GM12878 (cell line): ENCODE measurements around the gene BNC2. TPM values are rescaled to one million over a fixed set of nuclear protein-coding genes. Genes with fewer than 3 reads are reported as not detected.

Source experiments
- ATAC-seq: fragments of 200-7000 bp; cut with Tn5 transposase; 3 replicates; pipeline ENCODE4 v1.9.1; 2020; ENCODE audit warnings: mild to moderate bottlenecking, moderate library complexity
- BruUV-seq: library from RNA; stranded (reverse); fragments of 400-500 nt; replicated peaks from 2 replicates; lab custom pipeline; 2021; lab: Mats Ljungman, UMichigan
- CTCF ChIA-PET: fragments of 300-600 bp; sonication (Branson Sonifier 250); formaldehyde crosslinking; extraction: SDS; loops from one replicate; lab custom pipeline; 2021; ENCODE audit warnings: inconsistent platforms; lab: Yijun Ruan, JAX
- POLR2A ChIA-PET: fragments of 350-600 bp; formaldehyde crosslinking; extraction: SDS; loops from one replicate; lab custom pipeline; 2021; ENCODE audit warnings: inconsistent platforms; lab: Charles Lee
- RAD21 ChIA-PET: fragments of 300-600 bp; sonication (Branson Sonifier 250); formaldehyde crosslinking; loops from one replicate; lab custom pipeline; 2023; ENCODE audit warnings: antibody characterized with exemption; ENCODE audit not compliant: unreplicated experiment; lab: Charles Lee
- SMC1A ChIA-PET: fragments of 300-600 bp; sonication (Branson Sonifier 250); formaldehyde crosslinking; loops from one replicate; lab custom pipeline; 2023; ENCODE audit not compliant: unreplicated experiment, uncharacterized antibody; lab: Charles Lee
- DNase-seq: peaks from one replicate; pipeline ENCODE4 v3.0.0-alpha.2; 2011; ENCODE audit warnings: low read depth, low spot score
- FAIRE-seq: peaks from 3 replicates; lab custom pipeline; 2011; peaks lifted over from hg19 to GRCh38; lab: Jason Lieb, UNC
- H2AFZ ChIP-seq: 2 replicates; pipeline ENCODE4 v1.6.0; 2011; ENCODE audit warnings: low read depth, low read length, control low read depth; ENCODE audit not compliant: control insufficient read depth
- H3K27ac ChIP-seq: 2 replicates; pipeline ENCODE4 v1.5.1; 2011; ENCODE audit warnings: control low read depth; ENCODE audit not compliant: control insufficient read depth, insufficient read depth
- H3K27me3 ChIP-seq, 2 experiments: replicated peaks in 1 of 2; 2 replicates each; pipeline versions ENCODE4 v1.6.0 to v1.6.1; 2011; ENCODE audit warnings: low read length in 1 of 2; ENCODE audit not compliant: control insufficient read depth in 2 of 2, insufficient read depth in 2 of 2
- H3K36me3 ChIP-seq, 2 experiments: 2 replicates each; pipeline ENCODE4 v1.5.1; 2011; ENCODE audit warnings: low read length in 1 of 2; ENCODE audit not compliant: control insufficient read depth in 2 of 2, insufficient read depth in 2 of 2
- H3K4me1 ChIP-seq: 2 replicates; pipeline ENCODE4 v1.6.1; 2011; ENCODE audit warnings: mild to moderate bottlenecking, low read length, moderate library complexity, mixed read lengths; ENCODE audit not compliant: control insufficient read depth, insufficient read depth
- H3K4me2 ChIP-seq: 2 replicates; pipeline ENCODE4 v1.6.0; 2011; ENCODE audit warnings: control low read depth; ENCODE audit not compliant: control insufficient read depth, insufficient read depth
- H3K4me3 ChIP-seq: fragments of 200-600 bp; sonication (generic); 2 replicates; pipeline ENCODE4 v1.5.1; 2016
- H3K79me2 ChIP-seq: 2 replicates; pipeline ENCODE4 v1.6.0; 2011; ENCODE audit warnings: low read length; ENCODE audit not compliant: control insufficient read depth, insufficient read depth
- H3K9ac ChIP-seq: 2 replicates; pipeline ENCODE4 v1.8.0; 2011; ENCODE audit warnings: low read length, control low read depth, mixed read lengths; ENCODE audit not compliant: control insufficient read depth, insufficient read depth
- H3K9me3 ChIP-seq: replicated peaks from 3 replicates; pipeline ENCODE4 v1.5.1; 2011; ENCODE audit warnings: mild to moderate bottlenecking, low read length; ENCODE audit not compliant: control insufficient read depth, insufficient read depth
- H4K20me1 ChIP-seq: 2 replicates; pipeline ENCODE4 v1.6.0; 2011; ENCODE audit not compliant: control insufficient read depth, insufficient read depth
- BCL11A ChIP-seq: IDR thresholded peaks from 2 replicates; pipeline ENCODE4 v1.6.1; 2011; ENCODE audit warnings: low read depth, low read length
- BRCA1 ChIP-seq: IDR thresholded peaks from 2 replicates; pipeline ENCODE4 v1.6.1; 2011; ENCODE audit warnings: low read depth, low read length, improper control_type of control experiment
- CBX5 ChIP-seq: sonication (generic); IDR thresholded peaks from 2 replicates; pipeline ENCODE4 v1.6.1; 2016; ENCODE audit warnings: low read depth, moderate library complexity, mild to moderate bottlenecking, inconsistent platforms
- CHD1 ChIP-seq: IDR thresholded peaks from 2 replicates; pipeline ENCODE4 v1.6.1; 2012; ENCODE audit warnings: low read depth, low read length, improper control_type of control experiment
- CREB1 ChIP-seq: IDR thresholded peaks from 2 replicates; pipeline ENCODE4 v1.6.1; 2012; ENCODE audit warnings: low read depth, mild to moderate bottlenecking, inconsistent platforms
- DPF2 ChIP-seq: fragments of 450-650 bp; IDR thresholded peaks from 2 replicates; pipeline ENCODE4 v1.6.1; 2017; ENCODE audit warnings: mild to moderate bottlenecking
- ESRRA ChIP-seq: IDR thresholded peaks from 2 replicates; pipeline ENCODE4 v1.6.1; 2012; ENCODE audit warnings: mild to moderate bottlenecking, low read length, improper control_type of control experiment
- FOXK2 ChIP-seq: fragments of 450-650 bp; IDR thresholded peaks from 2 replicates; pipeline ENCODE4 v1.6.1; 2017; ENCODE audit warnings: mild to moderate bottlenecking, moderate library complexity
- GABPA ChIP-seq: IDR thresholded peaks from 2 replicates; pipeline ENCODE4 v1.6.1; 2014; ENCODE audit warnings: antibody characterized with exemption, low read depth, mild to moderate bottlenecking, inconsistent platforms
- JUNB ChIP-seq: IDR thresholded peaks from 2 replicates; pipeline ENCODE4 v1.6.1; 2016; ENCODE audit warnings: antibody characterized with exemption, mild to moderate bottlenecking
- LARP7 ChIP-seq: fragments of 450-650 bp; IDR thresholded peaks from 2 replicates; pipeline ENCODE4 v1.6.1; 2017; ENCODE audit warnings: mild to moderate bottlenecking
- NFYA ChIP-seq: IDR thresholded peaks from 2 replicates; pipeline ENCODE4 v1.6.1; 2011; ENCODE audit warnings: low read depth, mild to moderate bottlenecking, low read length, improper control_type of control experiment, borderline replicate concordance
- NR2C1 ChIP-seq: fragments of 450-650 bp; IDR thresholded peaks from 2 replicates; pipeline ENCODE4 v1.6.1; 2017; ENCODE audit warnings: antibody characterized with exemption, mild to moderate bottlenecking, moderate library complexity
- SP1 ChIP-seq: IDR thresholded peaks from one replicate; pipeline ENCODE4 v1.6.1; 2011; ENCODE audit warnings: low read depth, low read length
- SRF ChIP-seq, 2 experiments: IDR thresholded peaks; 2 replicates each; pipeline ENCODE4 v1.6.1; 2011; ENCODE audit warnings: low read depth in 2 of 2, low read length in 2 of 2, mild to moderate bottlenecking in 1 of 2, moderate library complexity in 1 of 2
- TAF1 ChIP-seq: IDR thresholded peaks from 2 replicates; pipeline ENCODE4 v1.6.1; 2011; ENCODE audit warnings: mild to moderate bottlenecking, low read depth, low read length, borderline replicate concordance
- TCF3 ChIP-seq: IDR thresholded peaks from 2 replicates; pipeline ENCODE4 v1.6.1; 2012; ENCODE audit warnings: low read depth, mild to moderate bottlenecking, low read length, borderline replicate concordance; ENCODE audit not compliant: insufficient read depth
- WGBS: methylation state at CpG from one replicate; pipeline ENCODE4 v1.1.6; 2016; ENCODE audit warnings: low lambda C conversion rate; ENCODE audit not compliant: insufficient replicate concordance, insufficient coverage; ENCODE audit errors: missing lambda C conversion rate; 5-methylcytosine and 5-hydroxymethylcytosine counted together
- in situ Hi-C: fragments of 300-500 bp; cut with MboI; formaldehyde crosslinking; loops from 9 replicates; pipeline ENCODE4 v1.14.3; 2018; ENCODE audit warnings: mixed read lengths
- intact Hi-C: fragments of 100-400 bp; cut with micrococcal nuclease; formaldehyde crosslinking; loops from one replicate; pipeline ENCODE4 v1.14.2; 2022; ENCODE audit not compliant: unreplicated experiment
- polyA plus RNA-seq, 11 experiments: library from polyadenylated mRNA; depleted of rRNA in 4 of 11; unstranded in 6 of 11; stranded (reverse) in 5 of 11; fragments of >200 nt; fragmentation: Nextera tagmentation in 4 of 11; fragmentation: Illumina TruSeq in 1 of 11; extraction: Ambion mirVana in 4 of 11; extraction: Trizol in 1 of 11; gene quantifications; 1 replicate in 1 of 11; 2 replicates in 10 of 11; pipeline versions ENCODE4 v1.2.1 to v1.2.3, GENCODE V29; 2011 to 2016; ENCODE audit warnings: inconsistent platforms in 2 of 11, missing spikeins in 2 of 11, low read depth in 1 of 11
- total RNA-seq, 4 experiments: library from RNA; depleted of rRNA in 3 of 4; stranded (reverse); fragments of >200 nt in 3 of 4; fragmentation: Illumina TruSeq in 1 of 4; extraction: Trizol in 1 of 4; gene quantifications; 2 replicates each; pipeline versions ENCODE4 v1.2.1 to v1.2.3, GENCODE V29; 2013 to 2021
- TF ChIP-seq, protein P1 (sequence below): fragments of 450-650 bp; IDR thresholded peaks from 2 replicates; pipeline ENCODE4 v1.6.1; 2017; ENCODE audit warnings: borderline replicate concordance
- TF ChIP-seq, protein P2 (sequence below): fragments of 450-650 bp; formaldehyde crosslinking; IDR thresholded peaks from 2 replicates; pipeline ENCODE4 v1.4.0; 2022; ENCODE audit warnings: mild to moderate bottlenecking, moderate library complexity
- TF ChIP-seq, protein P3 (sequence below): IDR thresholded peaks from 2 replicates; pipeline ENCODE4 v1.6.1; 2011; ENCODE audit warnings: borderline replicate concordance, low read depth, mild to moderate bottlenecking, moderate library complexity, low read length; ENCODE audit not compliant: insufficient read depth, poor library complexity, severe bottlenecking

BNC2 gene
- total and polyA plus RNA-seq, 10 of the 15 experiments (the other 5 are each of a cell fraction or from before 2014, with no cell fraction given): 0.05 to 14.5 (median 0.26) TPM

DNA sequence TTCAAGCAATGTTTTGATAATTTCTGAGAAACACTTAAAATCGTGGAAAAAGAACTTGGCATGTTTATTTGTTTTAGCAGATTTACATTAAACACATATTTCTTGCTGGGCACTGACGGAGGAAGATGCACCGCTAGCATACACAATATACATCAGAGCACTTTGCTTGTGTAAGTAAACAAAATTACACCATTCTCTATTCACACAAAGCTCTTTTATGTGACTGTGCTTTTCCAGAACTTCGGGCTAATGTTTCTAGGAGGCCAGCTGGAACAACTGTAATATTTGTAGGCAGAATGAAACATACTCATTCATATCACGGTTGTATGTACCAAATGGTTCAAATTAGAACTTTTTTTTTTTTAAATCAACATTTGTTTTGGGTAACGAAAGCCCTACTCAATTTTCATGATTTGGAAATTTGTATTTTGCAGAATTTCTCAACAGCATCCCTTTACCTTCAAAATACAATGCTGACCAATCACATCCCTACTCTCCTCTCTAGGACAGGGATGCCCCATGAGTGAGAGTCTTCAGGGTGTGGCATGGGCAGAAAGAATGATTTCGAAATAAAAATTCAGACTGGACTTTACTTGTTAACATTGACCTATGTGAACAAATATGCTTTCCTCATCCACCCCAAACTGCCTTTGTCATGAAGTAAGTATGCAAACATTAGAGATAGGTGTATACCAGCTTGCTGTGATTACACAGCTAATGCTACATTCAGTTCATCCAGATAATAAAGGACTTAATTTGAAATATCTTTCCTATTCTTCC, 425.1 kb downstream of the BNC2 start:
- Histone ChIP-seq H4K20me1 (no peaks in the 10 kb centered on the region), H3K27ac (no peak overlapping the region), H3K27me3 (no peaks in the 10 kb centered on the region), H3K79me2 (no peaks in the 10 kb centered on the region), H3K4me1 (no peaks in the 10 kb centered on the region), H3K9me3 (no peaks in the 10 kb centered on the region), H3K36me3 (no peaks in the 10 kb centered on the region), H3K4me2 (no peak overlapping the region), H2AFZ (no peak overlapping the region), H3K4me3 (no peak overlapping the region), H3K9ac (no peak overlapping the region)
- DNase-seq: no peak
- POLR2A ChIA-PET: interaction anchor here (1.2 kb wide), 1 partner anchor 14 kb away, joined by 4 read pairs; no protein-coding TSS in a partner anchor
- intact Hi-C loops (no loop called here), in situ Hi-C loops (no loop called here)
- BruUV-seq: no TSS peak
- SMC1A ChIA-PET: interaction anchor here (1.2 to 3.4 kb wide), 2 partner anchors 9 to 28 kb away, joined by 3 to 17 read pairs; no protein-coding TSS in a partner anchor
- no peak for TF ChIP-seq GABPA
- no peak for TF ChIP-seq BRCA1
- TF ChIP-seq, protein P1, sequence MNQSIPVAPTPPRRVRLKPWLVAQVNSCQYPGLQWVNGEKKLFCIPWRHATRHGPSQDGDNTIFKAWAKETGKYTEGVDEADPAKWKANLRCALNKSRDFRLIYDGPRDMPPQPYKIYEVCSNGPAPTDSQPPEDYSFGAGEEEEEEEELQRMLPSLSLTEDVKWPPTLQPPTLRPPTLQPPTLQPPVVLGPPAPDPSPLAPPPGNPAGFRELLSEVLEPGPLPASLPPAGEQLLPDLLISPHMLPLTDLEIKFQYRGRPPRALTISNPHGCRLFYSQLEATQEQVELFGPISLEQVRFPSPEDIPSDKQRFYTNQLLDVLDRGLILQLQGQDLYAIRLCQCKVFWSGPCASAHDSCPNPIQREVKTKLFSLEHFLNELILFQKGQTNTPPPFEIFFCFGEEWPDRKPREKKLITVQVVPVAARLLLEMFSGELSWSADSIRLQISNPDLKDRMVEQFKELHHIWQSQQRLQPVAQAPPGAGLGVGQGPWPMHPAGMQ: no peak
- no peak for TF ChIP-seq CHD1
- no peak for TF ChIP-seq FOXK2
- TF ChIP-seq SP1: no peak
- no peak for TF ChIP-seq SRF (IDR thresholded peaks at IDR 0.05; ENCODE audit: low read depth in 2 of 2, low read length in 2 of 2)
- no peak for TF ChIP-seq ESRRA
- TF ChIP-seq TAF1: no peak
- TF ChIP-seq TCF3: no peak
- no peak for TF ChIP-seq LARP7
- no peak for TF ChIP-seq JUNB
- TF ChIP-seq CREB1: no peak
- no peak for TF ChIP-seq DPF2
- TF ChIP-seq BCL11A: no peak
- TF ChIP-seq CBX5: no peak
- no peak for TF ChIP-seq NR2C1
- TF ChIP-seq, protein P2, sequence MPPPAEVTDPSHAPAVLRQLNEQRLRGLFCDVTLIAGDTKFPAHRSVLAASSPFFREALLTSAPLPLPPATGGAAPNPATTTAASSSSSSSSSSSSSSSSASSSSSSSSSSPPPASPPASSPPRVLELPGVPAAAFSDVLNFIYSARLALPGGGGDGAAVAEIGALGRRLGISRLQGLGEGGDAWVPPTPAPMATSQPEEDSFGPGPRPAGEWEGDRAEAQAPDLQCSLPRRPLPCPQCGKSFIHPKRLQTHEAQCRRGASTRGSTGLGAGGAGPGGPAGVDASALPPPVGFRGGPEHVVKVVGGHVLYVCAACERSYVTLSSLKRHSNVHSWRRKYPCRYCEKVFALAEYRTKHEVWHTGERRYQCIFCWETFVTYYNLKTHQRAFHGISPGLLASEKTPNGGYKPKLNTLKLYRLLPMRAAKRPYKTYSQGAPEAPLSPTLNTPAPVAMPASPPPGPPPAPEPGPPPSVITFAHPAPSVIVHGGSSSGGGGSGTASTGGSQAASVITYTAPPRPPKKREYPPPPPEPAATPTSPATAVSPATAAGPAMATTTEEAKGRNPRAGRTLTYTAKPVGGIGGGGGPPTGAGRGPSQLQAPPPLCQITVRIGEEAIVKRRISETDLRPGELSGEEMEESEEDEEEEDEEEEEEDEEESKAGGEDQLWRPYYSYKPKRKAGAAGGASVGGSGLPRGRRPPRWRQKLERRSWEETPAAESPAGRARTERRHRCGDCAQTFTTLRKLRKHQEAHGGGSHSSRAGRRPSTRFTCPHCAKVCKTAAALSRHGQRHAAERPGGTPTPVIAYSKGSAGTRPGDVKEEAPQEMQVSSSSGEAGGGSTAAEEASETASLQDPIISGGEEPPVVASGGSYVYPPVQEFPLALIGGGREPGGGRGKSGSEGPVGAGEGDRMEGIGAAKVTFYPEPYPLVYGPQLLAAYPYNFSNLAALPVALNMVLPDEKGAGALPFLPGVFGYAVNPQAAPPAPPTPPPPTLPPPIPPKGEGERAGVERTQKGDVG (CRISPR knock-in tag): no peak
- TF ChIP-seq, protein P3, sequence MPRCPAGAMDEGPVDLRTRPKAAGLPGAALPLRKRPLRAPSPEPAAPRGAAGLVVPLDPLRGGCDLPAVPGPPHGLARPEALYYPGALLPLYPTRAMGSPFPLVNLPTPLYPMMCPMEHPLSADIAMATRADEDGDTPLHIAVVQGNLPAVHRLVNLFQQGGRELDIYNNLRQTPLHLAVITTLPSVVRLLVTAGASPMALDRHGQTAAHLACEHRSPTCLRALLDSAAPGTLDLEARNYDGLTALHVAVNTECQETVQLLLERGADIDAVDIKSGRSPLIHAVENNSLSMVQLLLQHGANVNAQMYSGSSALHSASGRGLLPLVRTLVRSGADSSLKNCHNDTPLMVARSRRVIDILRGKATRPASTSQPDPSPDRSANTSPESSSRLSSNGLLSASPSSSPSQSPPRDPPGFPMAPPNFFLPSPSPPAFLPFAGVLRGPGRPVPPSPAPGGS: no peak
- TF ChIP-seq NFYA: no peak
- 19% methylated on average over 7 of the region's 7 CpGs for WGBS
- CTCF ChIA-PET: no interaction called here
- ATAC-seq: no peak
- no peak for FAIRE-seq
- RAD21 ChIA-PET: interaction anchor here (0.6 kb wide), 1 partner anchor 18 kb away, joined by 4 read pairs; no protein-coding TSS in a partner anchor
